Trophoblast cell (in vitro differentiated cells and primary cell): ENCODE results near the gene KCNN3.
A peak's percentile ranks its signal among the peaks of the same experiment; 100 is the strongest.

ENCODE experiments used
- DNase-seq, 2 donors: peaks; one replicate each; pipeline ENCODE4 v3.0.0-alpha.2; 2016
- H2AFZ ChIP-seq: 2 replicates; pipeline ENCODE4 v1.6.1; 2013; ENCODE audit warnings: low read length, moderate library complexity, mild to moderate bottlenecking; ENCODE audit not compliant: insufficient read depth, poor library complexity
- H2AK5ac ChIP-seq: 2 replicates; pipeline ENCODE4 v1.6.1; 2013; ENCODE audit warnings: mild to moderate bottlenecking, low read length
- H2BK120ac ChIP-seq: 2 replicates; pipeline ENCODE4 v1.6.1; 2013; ENCODE audit warnings: low read length, mild to moderate bottlenecking, moderate library complexity; ENCODE audit not compliant: insufficient read depth, poor library complexity
- H2BK12ac ChIP-seq: 2 replicates; pipeline ENCODE4 v1.6.1; 2013; ENCODE audit warnings: mild to moderate bottlenecking, low read length, moderate library complexity
- H2BK5ac ChIP-seq: 2 replicates; pipeline ENCODE4 v1.6.1; 2013; ENCODE audit warnings: low read length, low read depth, moderate library complexity, mild to moderate bottlenecking; ENCODE audit not compliant: poor library complexity
- H3K14ac ChIP-seq: 2 replicates; pipeline ENCODE4 v1.6.1; 2013; ENCODE audit warnings: mild to moderate bottlenecking, low read length
- H3K18ac ChIP-seq: 2 replicates; pipeline ENCODE4 v1.6.1; 2013; ENCODE audit warnings: mild to moderate bottlenecking, low read length
- H3K23ac ChIP-seq: 2 replicates; pipeline ENCODE4 v1.6.1; 2013; ENCODE audit warnings: low read length
- H3K27ac ChIP-seq: 2 replicates; pipeline ENCODE4 v1.5.1; 2013; ENCODE audit warnings: low read depth, mild to moderate bottlenecking, inconsistent platforms, low read length, moderate library complexity
- H3K27me3 ChIP-seq: 2 replicates; pipeline ENCODE4 v1.6.1; 2013; ENCODE audit warnings: inconsistent platforms, mild to moderate bottlenecking, low read length, moderate library complexity; ENCODE audit not compliant: insufficient read depth
- H3K36me3 ChIP-seq, 2 experiments: 1 replicate in 1 of 2; 2 replicates in 1 of 2; pipeline ENCODE4 v1.6.1; 2013; ENCODE audit warnings: low read length in 2 of 2, mild to moderate bottlenecking in 2 of 2, moderate library complexity in 1 of 2; ENCODE audit not compliant: insufficient read depth in 2 of 2, control insufficient read depth in 1 of 2
- H3K4ac ChIP-seq: 2 replicates; pipeline ENCODE4 v1.6.1; 2013; ENCODE audit warnings: low read depth, mild to moderate bottlenecking, low read length, moderate library complexity
- H3K4me1 ChIP-seq, 2 experiments: 1 replicate in 1 of 2; 2 replicates in 1 of 2; pipeline ENCODE4 v1.6.1; 2013; ENCODE audit warnings: low read length in 2 of 2, mild to moderate bottlenecking in 2 of 2, moderate library complexity in 1 of 2; ENCODE audit not compliant: insufficient read depth in 2 of 2, control insufficient read depth in 1 of 2
- H3K4me2 ChIP-seq: 2 replicates; pipeline ENCODE4 v1.6.1; 2013; ENCODE audit warnings: inconsistent platforms, mild to moderate bottlenecking, low read length, moderate library complexity
- H3K4me3 ChIP-seq: 2 replicates; pipeline ENCODE4 v1.5.1; 2013; ENCODE audit warnings: mild to moderate bottlenecking, low read depth, low read length, inconsistent platforms
- H3K79me1 ChIP-seq: one replicate; pipeline ENCODE4 v1.6.1; 2013; ENCODE audit warnings: low read length
- H3K79me2 ChIP-seq: 2 replicates; pipeline ENCODE4 v1.6.1; 2013; ENCODE audit warnings: low read length, mild to moderate bottlenecking; ENCODE audit not compliant: control insufficient read depth, insufficient read depth, poor library complexity
- H3K9ac ChIP-seq: 2 replicates; pipeline ENCODE4 v1.6.1; 2013; ENCODE audit warnings: mild to moderate bottlenecking, low read length
- H3K9me3 ChIP-seq: 2 replicates; pipeline ENCODE4 v1.6.1; 2013; ENCODE audit warnings: low read depth, mild to moderate bottlenecking, control low read depth, inconsistent platforms, low read length; ENCODE audit not compliant: insufficient read depth
- H4K12ac ChIP-seq: 2 replicates; pipeline ENCODE4 v1.6.1; 2013; ENCODE audit warnings: low read depth, mild to moderate bottlenecking, low read length, moderate library complexity
- H4K8ac ChIP-seq: 2 replicates; pipeline ENCODE4 v1.6.1; 2013; ENCODE audit warnings: low read depth, mild to moderate bottlenecking, low read length, moderate library complexity
- H4K91ac ChIP-seq: one replicate; pipeline ENCODE4 v1.6.1; 2013; ENCODE audit warnings: low read depth, mild to moderate bottlenecking, low read length, moderate library complexity
- WGBS: extraction: QIAGEN DNeasy Blood & Tissue Kit; methylation state at CpG from one replicate; pipeline ENCODE4 v1.1.7; 2013; ENCODE audit warnings: missing lambda C conversion rate; ENCODE audit not compliant: insufficient read length, insufficient coverage; ENCODE audit errors: extremely low coverage; 5-methylcytosine and 5-hydroxymethylcytosine counted together

The KCNN3 gene

DNA sequence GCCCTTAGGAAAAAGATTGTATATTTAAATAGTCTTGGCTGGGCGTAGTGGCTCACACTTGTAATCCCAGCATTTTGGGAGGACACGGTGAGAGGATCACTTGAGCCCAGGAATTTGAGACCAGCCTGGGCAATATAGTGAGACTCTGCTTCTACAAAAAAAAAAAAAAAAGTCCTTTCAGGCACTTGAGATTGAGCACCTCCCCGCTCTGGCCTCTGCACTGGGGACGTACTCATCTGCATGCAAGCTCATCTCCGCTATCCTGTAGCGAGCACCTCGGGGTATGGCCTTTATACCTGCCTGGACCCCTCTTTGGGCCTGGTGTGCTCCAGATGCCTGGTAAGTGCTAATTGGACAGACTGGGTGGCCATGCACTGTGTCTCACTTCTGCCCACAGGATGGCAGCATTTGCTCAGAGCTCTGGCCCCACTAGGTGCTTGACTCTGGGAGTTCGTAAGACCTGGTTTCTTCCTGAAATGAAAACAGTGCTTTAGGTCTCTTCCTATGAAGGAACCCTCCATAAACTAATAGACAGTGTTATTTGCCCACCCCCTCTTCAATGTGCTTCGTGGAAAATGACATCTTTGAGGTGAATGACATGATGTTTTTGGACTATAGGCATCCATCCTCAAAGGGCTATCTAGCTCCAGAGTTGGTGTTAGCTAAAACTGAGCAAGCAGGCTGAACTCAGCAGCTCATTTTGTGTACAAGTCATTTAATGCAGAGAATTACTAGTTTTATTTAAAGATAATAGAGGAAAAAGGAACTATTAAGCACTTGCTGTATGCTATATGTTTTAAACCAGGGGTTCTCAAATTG lies 200.4 kb downstream of the KCNN3 start:
- Histone ChIP-seq H3K18ac (no peak overlapping the region), H3K4me3 (no peak overlapping the region), H3K4me1 (no peaks in the 10 kb centered on the region), H3K4ac (no peak overlapping the region), H3K9me3 (no peaks in the 10 kb centered on the region), H4K12ac (no peak overlapping the region), H3K79me2 (no peaks in the 10 kb centered on the region), H3K9ac (no peak overlapping the region), H3K14ac (no peak overlapping the region), H3K79me1 (no peaks in the 10 kb centered on the region), H4K8ac (no peak overlapping the region), H3K36me3 (no peaks in the 10 kb centered on the region), H2BK5ac (no peak overlapping the region), H2BK120ac (no peak overlapping the region), H3K27me3 (no peaks in the 10 kb centered on the region), H3K27ac (no peak overlapping the region), H3K23ac (no peak overlapping the region), H2AK5ac (no peak overlapping the region), H4K91ac (no peak overlapping the region), H2AFZ (no peak overlapping the region), H3K4me2 (no peak overlapping the region), H2BK12ac (no peak overlapping the region)
- WGBS: no CpG with 5 or more reads among the region's 9 CpGs
- DNase-seq: peak; percentile 79 to 85

DNA sequence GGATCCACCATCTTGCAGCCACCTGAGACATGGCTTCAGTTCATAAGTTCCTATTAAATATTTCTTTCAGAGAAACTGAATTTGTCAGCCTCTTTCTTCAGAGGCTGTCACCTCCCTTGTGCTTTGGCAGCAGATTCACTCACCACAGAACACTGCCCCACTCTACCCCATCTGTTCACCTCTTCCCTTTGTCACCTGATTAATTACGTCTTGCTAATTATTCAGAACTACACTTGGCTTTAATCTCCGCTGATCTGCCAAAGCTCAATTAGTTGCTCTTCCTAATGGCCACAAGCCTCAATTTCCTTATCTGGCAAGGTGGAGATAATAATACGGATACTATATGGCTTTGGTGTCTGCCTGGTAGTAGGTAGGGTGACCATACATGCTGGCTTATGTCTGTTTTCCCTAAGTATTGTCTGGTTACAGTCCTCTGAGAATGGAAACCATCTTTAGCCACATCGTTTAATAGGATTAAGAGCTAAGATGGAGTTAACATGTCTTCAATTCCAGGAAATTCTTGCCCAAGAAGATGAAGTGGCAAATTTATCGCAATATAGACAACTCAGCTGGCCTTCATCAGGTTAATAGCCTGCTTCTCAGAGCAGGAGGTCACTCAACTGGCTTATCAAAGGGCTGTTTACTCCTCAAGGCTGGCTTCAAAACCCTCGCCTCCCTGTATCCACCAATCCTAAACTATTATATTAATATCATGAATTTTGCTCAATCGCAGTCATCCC lies 203.9 kb downstream of the KCNN3 start:
- H3K9me3 ChIP-seq: no peaks in the 10 kb centered on the region
- H3K23ac ChIP-seq: no peak overlapping the region
- no peak overlapping the region for H2BK120ac ChIP-seq
- H3K36me3 ChIP-seq: no peaks in the 10 kb centered on the region
- H2AFZ ChIP-seq: no peak overlapping the region
- H3K27me3 ChIP-seq: no peaks in the 10 kb centered on the region
- no CpG with 5 or more reads among the region's 7 CpGs for WGBS
- no peak overlapping the region for H3K4ac ChIP-seq
- no peak overlapping the region for H4K8ac ChIP-seq
- H4K91ac ChIP-seq: no peak overlapping the region
- H4K12ac ChIP-seq: no peak overlapping the region
- H3K9ac ChIP-seq: no peak overlapping the region
- no peak overlapping the region for H2AK5ac ChIP-seq
- H3K79me1 ChIP-seq: no peaks in the 10 kb centered on the region
- H3K27ac ChIP-seq: no peak overlapping the region
- no peak for DNase-seq
- no peak overlapping the region for H3K4me3 ChIP-seq
- H3K18ac ChIP-seq: no peak overlapping the region
- H3K14ac ChIP-seq: no peak overlapping the region
- H2BK12ac ChIP-seq: no peak overlapping the region
- H3K4me2 ChIP-seq: no peak overlapping the region
- H2BK5ac ChIP-seq: no peak overlapping the region
- H3K4me1 ChIP-seq: no peaks in the 10 kb centered on the region
- H3K79me2 ChIP-seq: no peaks in the 10 kb centered on the region

DNA sequence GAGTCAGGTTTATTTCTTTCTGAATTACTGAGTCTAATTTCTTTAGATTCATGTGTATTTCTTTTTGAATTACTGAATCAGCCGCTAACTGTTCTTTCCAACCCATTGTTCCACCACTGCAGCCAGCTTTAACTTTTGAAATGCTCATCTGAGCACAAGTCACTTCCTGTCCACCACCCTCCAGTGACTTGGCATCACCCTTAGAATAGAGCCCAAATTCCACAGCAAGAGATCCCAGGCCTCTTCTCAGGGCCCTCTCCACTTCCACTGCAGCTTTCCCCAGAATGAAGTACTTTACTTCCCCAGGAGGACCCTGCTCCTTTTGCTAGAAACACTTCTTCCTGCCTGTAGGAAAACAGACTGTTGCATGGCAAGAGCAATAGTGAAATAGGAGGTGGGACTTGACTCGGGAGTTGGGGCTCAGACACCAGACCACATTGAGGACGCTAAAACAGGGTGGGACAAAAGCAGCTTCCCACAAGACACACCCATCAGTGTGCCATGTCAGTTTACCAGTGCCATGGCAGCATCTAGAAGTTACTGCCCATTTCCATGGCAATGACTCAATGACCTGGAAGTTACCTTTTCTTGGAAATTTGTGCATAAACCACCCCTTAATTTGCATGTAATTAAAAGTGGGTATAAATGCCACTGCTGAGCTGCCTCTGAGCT lies 205.6 kb downstream of the KCNN3 start:
- WGBS: no CpG with 5 or more reads among the region's 3 CpGs
- Histone ChIP-seq H3K9ac (no peak overlapping the region), H3K4me1 (no peaks in the 10 kb centered on the region), H3K4ac (no peak overlapping the region), H3K9me3 (no peaks in the 10 kb centered on the region), H3K14ac (no peak overlapping the region), H3K18ac (no peak overlapping the region), H3K79me2 (no peaks in the 10 kb centered on the region), H3K23ac (no peak overlapping the region), H2AK5ac (no peak overlapping the region), H2AFZ (no peak overlapping the region), H3K27me3 (no peaks in the 10 kb centered on the region), H3K4me3 (no peak overlapping the region), H3K27ac (no peak overlapping the region), H3K36me3 (no peaks in the 10 kb centered on the region), H4K91ac (no peak overlapping the region), H2BK120ac (no peak overlapping the region), H3K79me1 (no peaks in the 10 kb centered on the region), H3K4me2 (no peak overlapping the region), H4K8ac (no peak overlapping the region), H2BK5ac (no peak overlapping the region), H2BK12ac (no peak overlapping the region), H4K12ac (no peak overlapping the region)
- DNase-seq: no peak

- Histone ChIP-seq H4K12ac (no peak overlapping the region), H2BK5ac (no peak overlapping the region), H3K23ac (no peak overlapping the region), H3K79me2 (no peaks in the 10 kb centered on the region), H3K4me3 (no peak overlapping the region), H3K4me1 (no peaks in the 10 kb centered on the region), H4K8ac (no peak overlapping the region), H3K9ac (no peak overlapping the region), H4K91ac (no peak overlapping the region), H2AK5ac (no peak overlapping the region), H3K27ac (no peak overlapping the region), H3K79me1 (no peaks in the 10 kb centered on the region), H3K14ac (no peak overlapping the region), H3K18ac (no peak overlapping the region), H3K36me3 (no peaks in the 10 kb centered on the region), H3K9me3 (no peaks in the 10 kb centered on the region), H2BK120ac (no peak overlapping the region), H2AFZ (no peak overlapping the region), H2BK12ac (no peak overlapping the region), H3K4ac (no peak overlapping the region), H3K27me3 (no peaks in the 10 kb centered on the region), H3K4me2 (no peak overlapping the region)
- no peak for DNase-seq
- WGBS: no CpG with 5 or more reads among the region's 2 CpGs
These were observed 206.5 kb downstream of the KCNN3 start for GRCh38 chr1:154663471-154664060.
